GM19455 (cell line): ENCODE results near the gene TUBG2.
"Not testable (repeated sequence)": the region's sequence is repeated elsewhere in the genome, so short reads cannot be mapped to it uniquely, and the experiment has no call there.

Source experiments
- ATAC-seq: cut with Tn5 transposase; IDR thresholded peaks from one replicate; pipeline ENCODE4 v1.9.1; 2021; ENCODE audit not compliant: unreplicated experiment

TUBG2 gene

DNA sequence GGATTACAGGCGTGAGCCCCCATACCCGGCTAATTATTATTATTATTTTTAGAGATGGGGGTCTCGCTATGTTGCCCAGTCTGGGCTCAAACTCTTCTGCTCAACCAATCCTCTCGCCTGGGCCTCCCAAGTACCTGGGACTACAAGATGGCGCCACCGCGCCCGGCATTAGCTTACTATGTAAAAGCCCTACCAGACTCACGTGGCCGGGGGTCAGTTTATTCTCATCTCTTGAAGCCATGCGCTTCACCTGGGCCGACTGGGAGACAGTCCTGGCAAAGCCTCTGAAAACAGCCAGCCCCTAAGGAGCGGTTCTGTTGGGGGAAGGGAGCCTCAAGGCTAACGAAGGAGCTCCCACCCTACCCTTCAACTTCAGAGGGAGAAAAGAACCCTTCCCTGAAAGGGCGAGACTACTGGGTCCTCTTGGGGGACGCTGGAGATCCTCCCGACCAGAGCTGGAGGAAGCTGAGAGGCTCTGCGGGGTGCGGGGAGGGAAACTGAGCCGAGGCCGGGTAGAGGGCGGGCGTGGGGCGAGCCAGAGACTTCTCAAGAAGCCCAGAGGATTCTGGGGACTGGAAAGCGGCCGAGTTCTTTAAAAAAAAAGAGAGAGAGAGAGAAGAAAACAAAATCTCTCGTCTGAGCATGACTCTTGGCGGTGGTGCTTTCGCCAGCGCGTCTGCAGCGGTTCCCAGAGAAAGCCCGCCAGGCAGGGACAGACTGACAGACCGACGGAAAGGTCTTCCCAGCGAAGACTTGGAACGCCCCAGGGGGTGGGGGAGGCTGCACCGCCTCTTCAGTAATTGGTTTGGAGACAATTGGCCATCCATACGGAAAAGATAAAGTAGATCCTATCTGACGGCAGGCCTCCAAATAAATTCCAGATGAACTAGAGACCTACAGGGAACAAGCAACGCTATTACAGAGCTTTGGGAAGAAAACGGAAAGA is 5.6 kb upstream of the TUBG2 start:
- no peak for ATAC-seq

GRCh38 chr17:42655528-42655927 is 3.6 kb upstream of the TUBG2 start:
- no peak for ATAC-seq

DNA sequence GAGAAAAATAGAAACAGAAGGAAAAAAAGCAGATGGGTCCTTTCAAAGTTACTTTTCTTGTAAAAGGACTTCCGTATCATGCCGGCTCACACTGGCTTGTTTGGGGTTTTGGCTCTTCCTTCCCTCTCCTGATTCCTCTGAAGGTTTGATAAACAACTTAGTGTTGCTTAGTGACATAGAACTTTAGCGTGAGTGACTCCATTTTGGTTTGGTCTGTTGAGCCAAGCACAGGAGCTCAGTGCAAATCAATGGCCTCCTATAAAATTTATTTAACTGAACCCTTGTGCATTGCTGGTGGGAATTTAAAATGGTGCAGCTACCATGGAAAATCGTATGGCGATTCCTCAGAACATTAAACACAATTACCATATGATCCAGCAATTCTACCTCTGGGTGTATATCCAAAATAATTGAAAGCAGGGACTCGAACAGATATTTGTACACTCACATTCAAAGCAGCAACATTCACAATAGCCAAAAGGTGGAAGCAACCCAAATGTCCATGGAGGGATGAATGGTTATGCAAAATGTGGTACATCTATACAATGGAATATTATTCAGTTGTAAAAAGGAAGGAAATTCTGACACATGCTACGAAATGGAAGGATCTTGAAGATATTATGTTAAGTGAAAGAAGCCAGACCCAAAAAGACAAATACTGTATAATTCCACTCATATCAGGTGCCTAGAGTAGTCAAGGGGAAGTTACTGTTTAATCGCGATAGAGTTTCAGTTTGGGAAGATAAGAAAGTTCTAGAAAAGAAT is 1.1 kb upstream of the TUBG2 start:
- no peak for ATAC-seq

DNA sequence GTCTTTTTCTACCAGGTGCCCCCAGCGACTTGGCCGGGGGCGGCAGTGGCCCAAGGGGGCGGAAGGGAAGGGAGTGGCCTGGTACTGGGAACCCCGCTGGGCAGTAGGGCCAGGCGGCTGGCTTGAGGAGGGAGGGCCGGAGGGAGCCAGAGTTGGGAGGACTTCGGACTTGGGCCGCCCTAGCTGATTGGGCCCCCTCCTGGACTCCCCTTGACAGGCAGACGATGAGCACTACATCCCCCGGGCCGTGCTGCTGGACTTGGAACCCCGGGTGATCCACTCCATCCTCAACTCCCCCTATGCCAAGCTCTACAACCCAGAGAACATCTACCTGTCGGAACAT is 819 bp downstream of the TUBG2 start:
- not testable (repeated sequence) for ATAC-seq

GRCh38 chr17:42660692-42661345 is 1.7 kb downstream of the TUBG2 start:
- ATAC-seq = no peak

DNA sequence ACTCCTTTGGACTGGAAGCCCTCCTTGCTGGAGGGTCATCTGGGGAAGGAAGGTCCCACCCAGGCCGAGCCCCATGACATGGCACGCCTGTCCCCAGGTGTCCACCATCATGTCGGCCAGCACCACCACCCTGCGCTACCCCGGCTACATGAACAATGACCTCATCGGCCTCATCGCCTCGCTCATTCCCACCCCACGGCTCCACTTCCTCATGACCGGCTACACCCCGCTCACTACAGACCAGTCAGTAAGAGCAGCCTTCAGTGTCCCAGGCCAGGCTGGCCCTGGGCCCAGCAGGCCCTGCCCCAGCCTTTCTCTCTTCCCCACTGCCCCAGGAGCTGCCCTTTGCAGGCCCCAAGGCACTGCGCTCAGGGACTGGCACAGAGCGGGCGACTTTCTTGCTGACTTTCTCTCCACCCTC is 6.5 kb downstream of the TUBG2 start:
- ATAC-seq = no peak

GRCh38 chr17:42666126-42666525 is 7.0 kb downstream of the TUBG2 start:
- not testable (repeated sequence) for ATAC-seq

- ATAC-seq = no peak
Measured at GRCh38 chr17:42667088-42667951, 8.2 kb downstream of the TUBG2 start.

DNA sequence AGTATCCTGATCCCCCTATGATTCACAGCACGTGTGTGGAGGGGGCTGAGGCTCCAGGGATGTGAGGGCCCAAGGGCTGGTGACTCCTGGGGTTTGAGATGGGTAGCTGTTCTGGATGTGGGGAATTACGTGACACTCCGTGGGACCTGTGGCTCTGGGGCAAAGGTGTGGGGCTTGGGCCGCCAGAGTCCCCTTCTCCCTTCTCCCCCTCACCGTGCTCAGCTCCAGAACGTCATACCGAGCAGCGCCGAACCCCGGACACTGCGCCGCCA is 10.6 kb downstream of the TUBG2 start:
- no peak for ATAC-seq

- no peak for ATAC-seq
Measured at GRCh38 chr17:42669977-42670788, 11.1 kb downstream of the TUBG2 start.

DNA sequence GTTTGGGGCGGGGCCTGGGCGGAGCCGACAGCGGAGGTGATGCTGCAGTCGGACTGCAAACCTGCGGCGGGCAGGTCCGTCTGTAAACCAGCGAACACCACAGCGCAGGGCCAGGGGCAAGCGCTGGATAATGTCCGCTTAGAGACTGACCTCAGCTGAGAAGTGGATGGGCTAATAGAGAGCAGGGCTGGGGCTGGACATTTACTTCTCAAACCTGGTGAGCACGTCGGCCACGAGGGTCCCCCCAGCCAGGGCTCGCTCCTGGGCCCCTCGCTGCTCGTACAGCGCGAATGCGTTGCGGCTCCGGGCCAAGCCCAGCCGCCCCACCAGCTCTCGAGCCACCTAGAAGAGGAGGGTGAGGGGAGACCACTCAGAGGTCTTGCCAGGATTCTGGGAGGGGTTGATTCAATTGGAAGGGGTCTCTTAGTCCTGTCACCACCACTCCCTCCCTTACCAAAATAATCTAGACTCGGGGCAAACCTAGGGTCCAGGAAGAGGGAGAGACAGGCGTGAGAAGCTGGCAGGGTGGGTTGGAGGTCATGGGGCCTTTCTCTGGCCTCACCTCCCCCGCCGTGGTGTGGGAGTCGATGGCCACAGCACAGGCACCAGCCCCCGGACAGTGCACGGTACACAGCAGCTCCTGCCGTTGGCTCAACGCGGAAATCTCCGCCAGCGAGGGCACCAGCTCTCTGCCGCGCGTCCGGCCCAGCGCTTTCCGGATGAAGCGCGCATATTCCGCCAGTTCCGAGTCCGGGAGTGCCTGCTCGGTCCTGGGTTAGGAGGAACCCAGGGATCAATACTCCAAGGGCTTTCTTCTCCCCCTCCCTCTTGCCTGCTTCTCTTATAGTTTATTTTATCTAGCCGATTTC is 11.9 kb downstream of the TUBG2 start:
- no peak for ATAC-seq

DNA sequence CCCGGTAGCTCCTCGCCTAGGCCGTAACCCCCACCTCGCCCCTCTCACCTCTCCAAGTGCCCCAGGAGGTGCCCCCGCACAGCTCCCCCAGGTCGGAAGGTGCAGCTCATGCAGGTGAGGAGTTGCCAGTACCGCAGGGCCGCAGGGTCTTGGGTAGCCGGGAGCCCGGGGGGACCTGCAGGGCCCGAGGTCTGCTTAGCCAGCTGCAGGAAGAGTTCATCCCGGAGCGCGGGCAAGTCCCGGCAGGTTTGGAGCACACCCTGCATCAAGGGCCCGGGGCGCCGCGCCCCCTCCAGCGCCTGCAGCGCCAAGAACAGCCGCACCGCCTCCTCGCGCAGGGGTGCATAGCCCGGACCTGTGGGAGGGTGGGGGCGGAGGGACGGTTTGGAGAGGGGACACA is 13.0 kb downstream of the TUBG2 start:
- ATAC-seq = no peak

DNA sequence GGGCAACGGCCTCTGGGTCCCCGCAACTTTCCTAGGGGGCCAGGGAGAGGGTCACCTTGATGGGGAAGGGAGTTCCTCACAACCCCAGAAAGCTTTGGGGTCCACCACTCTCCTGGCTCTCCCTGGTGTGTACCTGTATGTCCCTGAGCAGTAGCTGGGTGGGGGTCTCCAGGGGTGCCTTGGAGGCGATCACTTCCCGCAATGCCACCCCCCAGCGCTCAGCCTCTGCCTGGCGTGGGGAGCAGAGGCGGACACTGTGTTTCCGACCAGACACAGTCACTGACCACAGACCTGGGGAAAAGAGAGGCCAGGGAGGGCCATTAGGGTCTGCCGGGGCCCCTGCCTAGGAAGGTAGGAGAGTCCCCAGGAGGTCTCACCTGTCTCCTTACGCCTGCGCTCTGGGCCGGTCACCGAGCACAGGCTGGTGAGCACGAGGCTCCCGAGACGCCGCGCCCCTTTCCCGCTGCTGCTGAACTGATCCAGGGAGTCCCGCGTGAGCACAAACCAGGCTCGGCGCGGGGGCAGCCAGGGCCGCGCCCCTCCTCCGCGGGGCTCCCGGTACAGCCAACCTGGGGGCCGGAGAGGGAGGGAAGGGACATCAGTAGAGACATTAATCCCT is 14.3 kb downstream of the TUBG2 start:
- no peak for ATAC-seq

DNA sequence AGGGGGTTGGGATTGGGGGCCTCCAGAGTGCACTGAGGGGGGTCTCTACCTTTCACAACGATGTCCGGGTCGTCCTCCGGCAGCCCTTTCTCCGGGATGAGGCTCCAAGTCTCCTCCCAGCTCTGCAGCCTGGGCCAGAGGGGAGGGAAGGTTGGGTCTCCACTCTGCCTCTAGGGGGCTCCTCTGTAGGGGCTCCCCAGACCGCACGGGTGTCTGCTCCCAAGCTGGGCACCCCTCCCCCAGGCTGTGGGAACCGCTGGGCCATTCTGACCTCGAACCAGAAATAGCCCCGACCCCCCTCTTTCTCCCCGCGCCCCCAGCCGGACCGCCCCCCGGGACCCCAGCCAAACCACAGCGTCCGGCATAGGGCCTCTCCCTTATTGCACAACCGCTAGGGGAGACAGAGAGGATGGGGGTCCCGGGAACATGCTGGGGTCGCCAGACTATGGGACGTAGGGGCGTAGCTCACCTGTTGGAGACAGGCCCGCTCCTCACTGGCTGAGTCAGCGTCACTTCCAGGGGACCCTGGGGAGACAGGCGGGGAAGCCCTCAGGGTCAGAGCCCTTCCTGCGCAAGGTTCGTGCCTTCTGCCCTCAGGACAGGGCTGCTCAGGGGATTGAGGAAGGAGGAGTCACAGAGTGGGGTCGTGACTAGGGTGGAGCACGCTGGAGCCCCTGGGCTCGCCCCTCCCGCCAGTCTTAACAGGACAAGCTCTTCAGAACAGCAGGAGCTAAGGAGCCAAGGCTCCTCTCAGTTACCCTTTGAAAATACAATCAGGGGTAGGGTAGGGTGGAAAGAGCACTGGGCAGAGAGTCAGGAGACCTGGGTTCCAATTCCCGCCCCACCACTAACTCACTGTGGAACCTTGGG is 15.0 kb downstream of the TUBG2 start:
- ATAC-seq = no peak

- ATAC-seq = no peak
Measured at GRCh38 chr17:42674755-42675347, 15.8 kb downstream of the TUBG2 start.

- no peak for ATAC-seq
Measured at GRCh38 chr17:42675348-42675964, 16.4 kb downstream of the TUBG2 start.

- ATAC-seq = no peak
Measured at GRCh38 chr17:42675965-42676423, 16.9 kb downstream of the TUBG2 start.
